Measurements from ENCODE around the gene PPFIA4.

PPFIA4 gene

DNA sequence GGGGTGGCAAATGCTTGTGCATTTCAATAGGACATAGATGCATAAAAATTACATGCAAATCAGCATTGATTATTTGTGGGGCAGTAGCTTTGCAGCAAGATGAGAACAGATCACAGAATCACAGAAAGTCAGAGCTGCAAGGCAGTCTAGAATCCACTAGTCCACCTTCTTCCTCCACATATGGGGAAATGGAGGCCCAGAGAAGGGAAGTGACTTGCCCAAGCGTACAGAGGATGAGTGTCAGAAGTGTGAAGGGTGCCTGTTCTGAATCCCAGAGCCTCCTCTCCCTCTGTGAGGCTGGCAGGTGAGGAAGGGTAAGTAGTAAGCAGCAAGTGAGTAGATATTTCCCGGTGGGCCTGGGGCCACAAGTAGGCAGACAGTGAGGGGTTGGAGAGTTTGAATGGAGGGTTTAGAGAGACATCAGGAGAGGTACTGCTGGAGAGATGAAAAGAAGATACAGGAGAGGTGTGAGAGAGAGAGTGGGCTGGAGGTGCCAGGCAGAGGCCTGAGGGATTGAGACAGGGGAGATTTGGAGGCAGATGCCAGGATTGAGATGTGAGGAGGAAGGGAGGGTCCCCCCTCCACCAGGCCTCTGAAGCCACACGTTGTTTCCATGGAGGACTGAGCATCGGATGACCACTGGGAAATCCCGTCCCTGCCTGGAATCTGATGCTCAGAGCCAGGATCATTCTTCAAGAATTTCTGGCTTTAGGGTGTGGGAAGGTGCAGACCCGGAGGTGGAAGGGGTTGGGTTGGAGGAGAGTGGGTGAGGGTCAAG is 64.3 kb downstream of the PPFIA4 start:
- H3K4me3 ChIP-seq (ENCODE audit: low read depth, low read length): no peak overlapping the region
- TF ChIP-seq, protein P1, sequence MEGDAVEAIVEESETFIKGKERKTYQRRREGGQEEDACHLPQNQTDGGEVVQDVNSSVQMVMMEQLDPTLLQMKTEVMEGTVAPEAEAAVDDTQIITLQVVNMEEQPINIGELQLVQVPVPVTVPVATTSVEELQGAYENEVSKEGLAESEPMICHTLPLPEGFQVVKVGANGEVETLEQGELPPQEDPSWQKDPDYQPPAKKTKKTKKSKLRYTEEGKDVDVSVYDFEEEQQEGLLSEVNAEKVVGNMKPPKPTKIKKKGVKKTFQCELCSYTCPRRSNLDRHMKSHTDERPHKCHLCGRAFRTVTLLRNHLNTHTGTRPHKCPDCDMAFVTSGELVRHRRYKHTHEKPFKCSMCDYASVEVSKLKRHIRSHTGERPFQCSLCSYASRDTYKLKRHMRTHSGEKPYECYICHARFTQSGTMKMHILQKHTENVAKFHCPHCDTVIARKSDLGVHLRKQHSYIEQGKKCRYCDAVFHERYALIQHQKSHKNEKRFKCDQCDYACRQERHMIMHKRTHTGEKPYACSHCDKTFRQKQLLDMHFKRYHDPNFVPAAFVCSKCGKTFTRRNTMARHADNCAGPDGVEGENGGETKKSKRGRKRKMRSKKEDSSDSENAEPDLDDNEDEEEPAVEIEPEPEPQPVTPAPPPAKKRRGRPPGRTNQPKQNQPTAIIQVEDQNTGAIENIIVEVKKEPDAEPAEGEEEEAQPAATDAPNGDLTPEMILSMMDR (IDR thresholded peaks at IDR 0.05; ENCODE audit: low read depth, low read length): no peak

DNA sequence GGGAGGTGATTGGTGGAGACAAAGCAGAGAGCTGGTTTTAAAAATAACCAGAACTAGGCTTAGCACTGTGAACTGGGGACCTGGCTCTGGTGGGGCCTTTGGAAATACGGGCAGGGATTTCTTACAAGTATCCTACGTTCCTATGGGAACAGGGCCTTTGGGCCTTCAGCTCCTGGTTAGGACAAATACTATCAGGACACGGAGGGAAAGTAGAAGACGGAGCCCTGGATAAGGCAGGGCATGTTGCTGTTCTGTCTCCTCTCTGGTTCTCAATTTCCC is 64.8 kb downstream of the PPFIA4 start:
- H3K4me3 ChIP-seq (ENCODE audit: low read depth, low read length): no peak overlapping the region
- TF ChIP-seq, protein P1 (IDR thresholded peaks at IDR 0.05; ENCODE audit: low read depth, low read length): no peak

DNA sequence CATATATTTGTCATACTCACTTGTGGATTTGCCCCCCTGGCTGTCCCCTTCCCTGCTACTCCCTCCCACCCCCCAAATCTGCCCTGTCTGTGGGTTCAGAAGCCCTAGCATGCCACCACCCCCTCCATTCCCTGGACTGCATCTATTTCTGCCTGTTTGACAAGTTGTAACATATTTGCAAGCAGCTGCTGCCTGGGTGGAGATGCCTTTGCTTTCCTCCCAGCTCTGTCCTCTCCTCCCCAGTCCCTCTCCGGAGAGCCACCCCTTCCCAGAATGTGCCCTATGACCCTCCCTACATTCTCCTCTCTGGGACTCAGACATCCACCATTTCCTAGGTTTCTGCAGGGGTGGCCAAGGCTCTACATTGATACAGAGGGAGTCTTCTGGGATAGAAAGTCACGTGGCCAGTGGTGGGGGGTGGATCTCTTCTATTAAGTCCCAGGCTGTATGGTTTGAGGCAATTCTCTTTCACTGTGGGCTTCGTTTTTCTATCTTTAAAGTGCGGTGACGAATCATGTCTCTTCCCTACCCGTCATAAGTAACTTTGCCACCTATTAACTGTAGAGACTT is 65.6 kb downstream of the PPFIA4 start:
- no peak overlapping the region for H3K4me3 ChIP-seq (ENCODE audit: low read depth, low read length)
- TF ChIP-seq, protein P1 (IDR thresholded peaks at IDR 0.05; ENCODE audit: low read depth, low read length): no peak

DNA sequence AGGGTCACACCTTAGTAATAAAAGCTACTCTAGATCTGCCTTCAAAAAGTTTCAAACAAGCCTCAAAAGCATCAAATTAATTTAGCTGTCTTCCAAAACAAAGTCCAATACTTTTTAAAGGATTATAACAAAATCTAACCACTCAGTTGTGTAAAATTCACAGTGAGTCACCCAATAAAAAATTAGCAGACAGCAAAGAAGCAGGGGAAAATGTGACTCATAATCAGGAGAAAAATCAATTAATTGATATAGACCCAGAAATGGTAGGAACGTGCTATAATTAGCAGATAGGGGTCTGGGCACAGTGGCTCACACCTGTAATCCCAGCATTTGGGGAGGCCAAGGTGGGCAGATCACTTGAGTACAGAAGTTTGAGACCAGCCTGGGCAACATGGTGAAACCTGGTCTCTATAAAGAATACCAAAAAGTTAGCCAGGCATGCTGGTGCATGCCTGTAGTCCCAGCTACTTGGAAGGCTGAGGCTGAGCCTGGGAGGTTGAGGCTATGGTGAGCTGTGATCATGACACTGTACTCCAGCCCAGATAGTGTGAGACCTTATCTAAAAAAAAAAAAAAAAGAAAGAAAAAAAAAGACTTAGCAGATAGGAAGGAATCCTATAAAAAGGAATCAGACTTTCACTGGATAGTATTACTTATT is 67.6 kb downstream of the PPFIA4 start:
- H3K4me3 ChIP-seq (ENCODE audit: low read depth, low read length): no peak overlapping the region
- TF ChIP-seq, protein P1 (IDR thresholded peaks at IDR 0.05; ENCODE audit: low read depth, low read length): no peak

DNA sequence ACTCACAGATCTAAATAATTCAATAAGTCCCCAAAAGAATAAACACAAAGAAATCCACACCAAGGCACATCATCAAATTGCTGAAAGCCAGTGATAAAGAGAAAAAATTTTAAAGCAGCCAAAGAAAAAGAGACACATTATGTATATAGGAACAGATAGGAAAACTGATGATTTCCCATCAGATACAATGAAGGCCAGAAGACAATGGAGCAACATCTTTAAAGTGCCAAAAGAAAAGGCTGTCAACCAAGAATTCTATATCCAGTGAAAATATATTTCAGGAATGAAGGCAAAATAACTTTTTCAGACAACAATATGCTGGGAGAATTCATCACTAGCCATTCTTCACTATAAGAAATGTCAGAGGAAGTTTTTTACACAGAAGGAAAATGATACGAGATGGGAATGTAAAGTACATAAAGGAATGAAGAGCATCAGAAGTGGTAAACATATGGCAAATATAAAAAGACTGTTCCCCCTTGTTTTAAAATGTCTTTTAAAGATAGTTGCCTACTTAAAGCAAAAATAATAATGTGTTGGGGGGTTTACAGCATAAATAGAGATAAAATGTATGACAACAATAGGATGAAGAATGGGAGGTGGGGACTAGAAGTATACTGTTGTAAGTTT is 68.9 kb downstream of the PPFIA4 start:
- TF ChIP-seq, protein P1 (IDR thresholded peaks at IDR 0.05; ENCODE audit: low read depth, low read length): no peak

DNA sequence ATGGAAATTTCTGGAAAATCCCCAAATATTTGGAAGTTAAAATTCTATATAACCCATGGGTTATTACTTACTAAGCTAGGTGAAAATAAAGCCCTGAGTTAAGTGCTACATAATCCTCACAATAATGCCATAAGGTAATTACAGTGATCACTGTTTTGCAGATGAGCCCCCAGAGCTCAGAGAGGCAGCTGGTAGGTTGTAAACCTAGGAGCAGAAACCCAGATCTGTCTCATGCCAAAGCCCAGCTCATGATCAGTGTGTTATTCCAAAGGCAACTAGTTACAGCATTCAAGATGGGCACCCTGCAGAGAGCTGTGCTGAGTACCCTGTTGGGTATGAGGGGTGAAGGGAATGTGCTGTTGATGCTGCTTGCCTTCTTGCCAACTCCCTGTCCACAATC is 70.3 kb downstream of the PPFIA4 start:
- H3K4me3 ChIP-seq (ENCODE audit: low read depth, low read length): no peak overlapping the region
- TF ChIP-seq, protein P1 (IDR thresholded peaks at IDR 0.05; ENCODE audit: low read depth, low read length): no peak

More for the DNA sequence above, 68.9 kb downstream of the PPFIA4 start:
- no peak overlapping the region for H3K4me3 ChIP-seq (ENCODE audit: low read depth, low read length)

DNA sequence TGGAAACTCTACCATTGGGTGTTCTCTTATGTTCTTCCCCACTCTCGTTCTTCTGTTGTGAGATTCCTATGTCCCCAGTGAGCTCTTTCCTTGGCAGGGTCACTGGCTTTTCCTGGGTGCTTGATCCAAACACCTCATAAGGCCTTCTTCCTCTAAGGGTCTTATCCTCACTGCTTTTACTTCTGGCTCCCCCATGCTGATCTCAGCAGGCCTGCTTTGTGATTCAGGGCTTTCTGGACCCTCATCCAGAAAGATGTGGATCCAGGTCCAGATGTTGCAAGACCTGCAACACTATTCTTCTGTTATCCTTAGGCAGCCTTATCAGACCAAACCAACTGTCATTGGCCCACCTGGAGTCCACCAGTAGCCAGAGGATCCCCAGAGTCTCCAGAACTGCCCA is 70.7 kb downstream of the PPFIA4 start:
- TF ChIP-seq, protein P1 (IDR thresholded peaks at IDR 0.05; ENCODE audit: low read depth, low read length): no peak
- H3K4me3 ChIP-seq (ENCODE audit: low read depth, low read length): no peak overlapping the region

Data from WI38 (cell line).